GM19025 (cell line): ENCODE data around the gene LIPM.

Experiments used
- ATAC-seq: cut with Tn5 transposase; IDR thresholded peaks from one replicate; pipeline ENCODE4 v1.9.1; 2021; ENCODE audit warnings: mild to moderate bottlenecking, low read depth, moderate library complexity; ENCODE audit not compliant: unreplicated experiment

LIPM gene

GRCh38 chr10:88800152-88801125, 2.1 kb upstream of the LIPM start:
- no peak for ATAC-seq

GRCh38 chr10:88803641-88804040, 1.1 kb downstream of the LIPM start:
- ATAC-seq, result no peak

GRCh38 chr10:88804083-88804812, 1.7 kb downstream of the LIPM start:
- no peak for ATAC-seq

- no peak for ATAC-seq
Observed at GRCh38 chr10:88805361-88805760, 2.8 kb downstream of the LIPM start.

GRCh38 chr10:88805924-88806323, 3.4 kb downstream of the LIPM start:
- no peak for ATAC-seq

- ATAC-seq, result no peak
Observed at GRCh38 chr10:88809621-88810020, 7.1 kb downstream of the LIPM start.

GRCh38 chr10:88810196-88810961, 7.8 kb downstream of the LIPM start:
- peak; percentile 44 for ATAC-seq

- no peak for ATAC-seq
Observed at GRCh38 chr10:88813200-88813599, 10.7 kb downstream of the LIPM start.

GRCh38 chr10:88819290-88819689, 16.8 kb downstream of the LIPM start:
- no peak for ATAC-seq

GRCh38 chr10:88820748-88821401, 18.3 kb downstream of the LIPM start:
- no peak for ATAC-seq

- ATAC-seq, result no peak
Observed at GRCh38 chr10:88826388-88826787, 23.9 kb downstream of the LIPM start.

- ATAC-seq, result no peak
Observed at GRCh38 chr10:88827671-88828070, 25.1 kb downstream of the LIPM start.

GRCh38 chr10:88828310-88828709, 25.8 kb downstream of the LIPM start:
- ATAC-seq, result no peak

- no peak for ATAC-seq
Observed at GRCh38 chr10:88830643-88831268, 28.2 kb downstream of the LIPM start.

GRCh38 chr10:88831709-88832108, 29.2 kb downstream of the LIPM start:
- no peak for ATAC-seq

GRCh38 chr10:88832376-88832775, 29.8 kb downstream of the LIPM start:
- ATAC-seq, result no peak

GRCh38 chr10:88833156-88833555, 30.6 kb downstream of the LIPM start:
- ATAC-seq, result no peak

- no peak for ATAC-seq
Observed at GRCh38 chr10:88833723-88834122, 31.2 kb downstream of the LIPM start.

GRCh38 chr10:88835096-88835909, 32.8 kb downstream of the LIPM start:
- no peak for ATAC-seq
